GM18907 (cell line): Measurements from ENCODE around the gene NAB1.

ENCODE experiments used
- ATAC-seq: cut with Tn5 transposase; IDR thresholded peaks from one replicate; pipeline ENCODE4 v1.9.1; 2021; ENCODE audit warnings: mild to moderate bottlenecking, moderate library complexity; ENCODE audit not compliant: unreplicated experiment

Gene NAB1

GRCh38 chr2:190668892-190669291 lies 20.0 kb downstream of the NAB1 start:
- ATAC-seq = no peak

GRCh38 chr2:190670182-190670946 lies 21.5 kb downstream of the NAB1 start:
- no peak for ATAC-seq

- ATAC-seq = peak; percentile 50
These were observed 26.2 kb downstream of the NAB1 start for GRCh38 chr2:190674966-190675650.

- no peak for ATAC-seq
These were observed 28.4 kb downstream of the NAB1 start for GRCh38 chr2:190677255-190677654.

GRCh38 chr2:190678444-190679162 lies 29.7 kb downstream of the NAB1 start:
- peak; percentile 78 for ATAC-seq

GRCh38 chr2:190679391-190679790 lies 30.5 kb downstream of the NAB1 start:
- ATAC-seq = no peak

GRCh38 chr2:190679813-190680591 lies 31.1 kb downstream of the NAB1 start:
- peak; percentile 47 for ATAC-seq

GRCh38 chr2:190682168-190682567 lies 33.3 kb downstream of the NAB1 start:
- ATAC-seq = no peak

GRCh38 chr2:190683802-190684201 lies 34.9 kb downstream of the NAB1 start:
- no peak for ATAC-seq

- ATAC-seq = no peak
These were observed 36.0 kb downstream of the NAB1 start for GRCh38 chr2:190684931-190685330.

- no peak for ATAC-seq
These were observed 36.5 kb downstream of the NAB1 start for GRCh38 chr2:190685333-190685732.

GRCh38 chr2:190693533-190694232 lies 44.8 kb downstream of the NAB1 start:
- ATAC-seq = peak; percentile 76

GRCh38 chr2:190694479-190694878 lies 45.6 kb downstream of the NAB1 start:
- ATAC-seq = no peak

GRCh38 chr2:190695739-190696138 lies 46.9 kb downstream of the NAB1 start:
- ATAC-seq = no peak

- ATAC-seq = no peak
These were observed 48.0 kb downstream of the NAB1 start for GRCh38 chr2:190696792-190697398.

GRCh38 chr2:190697421-190697820 lies 48.5 kb downstream of the NAB1 start:
- no peak for ATAC-seq

- ATAC-seq = no peak
These were observed 50.0 kb downstream of the NAB1 start for GRCh38 chr2:190698895-190699294.

- ATAC-seq = peak; percentile 75
These were observed 52.7 kb downstream of the NAB1 start for GRCh38 chr2:190701586-190701985.

- no peak for ATAC-seq
These were observed 56.4 kb downstream of the NAB1 start for GRCh38 chr2:190705280-190705679.

- ATAC-seq = no peak
These were observed 58.8 kb downstream of the NAB1 start for GRCh38 chr2:190707726-190708125.
